K562 (cell line): Measurements from ENCODE around the gene SAMD14. TPM values are rescaled to one million over a fixed set of nuclear protein-coding genes. Genes with fewer than 3 reads are reported as not detected.

Source experiments
- ATAC-seq: fragments of 200-7000 bp; cut with Tn5 transposase; 3 replicates; pipeline ENCODE4 v1.9.1; 2020; ENCODE audit warnings: moderate library complexity
- BruUV-seq: library from RNA; stranded (reverse); fragments of 400-500 nt; replicated peaks from 2 replicates; lab custom pipeline; 2021; lab: Mats Ljungman, UMichigan
- CTCF ChIA-PET: fragments of 300-600 bp; formaldehyde crosslinking; extraction: SDS; loops from one replicate; lab custom pipeline; 2021; ENCODE audit warnings: low intra/inter-chr PET ratio; lab: Yijun Ruan, JAX
- POLR2A ChIA-PET: fragments of 300-600, 350-650 bp; sonication (Branson Sonifier 250); formaldehyde crosslinking; extraction: SDS; loops from one replicate; lab custom pipeline; 2021; ENCODE audit warnings: antibody characterized with exemption, inconsistent platforms; lab: Yijun Ruan, JAX
- DNase-seq, 4 experiments: peaks; one replicate each; pipeline versions ENCODE4 v3.0.0 to v3.0.0-alpha.2; 2011 to 2018; ENCODE audit warnings: low spot score in 3 of 4, mixed read lengths in 3 of 4; ENCODE audit errors: extremely low read depth in 1 of 4
- FAIRE-seq: peaks from 2 replicates; lab custom pipeline; 2011; peaks lifted over from hg19 to GRCh38; lab: Jason Lieb, UNC
- H2AFZ ChIP-seq: 2 replicates; pipeline ENCODE4 v1.6.0; 2011; ENCODE audit warnings: low read depth, low read length, control low read depth, inconsistent platforms
- H3K27ac ChIP-seq: fragments of 200-600 bp; 3 replicates; pipeline ENCODE4 v1.8.0; 2011; ENCODE audit warnings: low read depth, mild to moderate bottlenecking, control low read depth, inconsistent platforms, low read length, moderate library complexity, mixed read lengths; ENCODE audit errors: extremely low read depth
- H3K27me3 ChIP-seq, 2 experiments: fragments of 300-600 bp in 1 of 2; 2 replicates in 1 of 2; 3 replicates in 1 of 2; pipeline versions ENCODE4 v1.6.0 to v1.8.0; 2011; ENCODE audit warnings: inconsistent platforms in 2 of 2, low read length in 2 of 2, mild to moderate bottlenecking in 1 of 2, mixed read lengths in 1 of 2, moderate library complexity in 1 of 2; ENCODE audit not compliant: control insufficient read depth in 2 of 2, insufficient read depth in 2 of 2
- H3K36me3 ChIP-seq: fragments of 300-600 bp; 3 replicates; pipeline ENCODE4 v1.8.0; 2011; ENCODE audit warnings: mild to moderate bottlenecking, low read length, inconsistent platforms; ENCODE audit not compliant: control insufficient read depth, insufficient read depth
- H3K4me1 ChIP-seq, 2 experiments: fragments of 200-600 bp in 1 of 2; replicated peaks in 1 of 2; 2 replicates in 1 of 2; 3 replicates in 1 of 2; pipeline versions ENCODE4 v1.5.1 to v1.8.0; 2011; ENCODE audit warnings: inconsistent platforms in 2 of 2, low read length in 2 of 2, mild to moderate bottlenecking in 1 of 2, mixed read lengths in 1 of 2, moderate library complexity in 1 of 2; ENCODE audit not compliant: control insufficient read depth in 2 of 2, insufficient read depth in 2 of 2
- H3K4me2 ChIP-seq: 2 replicates; pipeline ENCODE4 v1.6.1; 2011; ENCODE audit warnings: low read length, control low read depth, inconsistent platforms, mixed read lengths; ENCODE audit not compliant: insufficient read depth
- H3K4me3 ChIP-seq: fragments of 200-600 bp; sonication (generic), shearing (Covaris generic); 2 replicates; pipeline ENCODE4 v1.5.1; 2016; ENCODE audit warnings: control low read depth, inconsistent platforms
- H3K79me2 ChIP-seq: fragments of 200-600 bp; 3 replicates; pipeline ENCODE4 v1.8.0; 2011; ENCODE audit warnings: low read length, inconsistent platforms; ENCODE audit not compliant: control insufficient read depth, insufficient read depth
- H3K9ac ChIP-seq, 2 experiments: 2 replicates each; pipeline versions ENCODE4 v1.6.0 to v1.6.1; 2011; ENCODE audit warnings: low read depth in 2 of 2, low read length in 2 of 2, control low read depth in 1 of 2, inconsistent platforms in 1 of 2, mild to moderate bottlenecking in 1 of 2, mixed read lengths in 1 of 2; ENCODE audit not compliant: insufficient read depth in 1 of 2
- H3K9me1 ChIP-seq: one replicate; pipeline ENCODE4 v1.6.0; 2011; ENCODE audit warnings: inconsistent platforms, mild to moderate bottlenecking, low read length, moderate library complexity; ENCODE audit not compliant: control insufficient read depth, insufficient read depth
- H3K9me3 ChIP-seq: replicated peaks from 2 replicates; pipeline ENCODE4 v1.5.1; 2011; ENCODE audit warnings: low read depth, low read length, inconsistent platforms; ENCODE audit not compliant: control insufficient read depth, insufficient read depth
- H4K20me1 ChIP-seq: replicated peaks from 2 replicates; pipeline ENCODE4 v1.6.1; 2011; ENCODE audit warnings: low read length, inconsistent platforms, mixed read lengths; ENCODE audit not compliant: control insufficient read depth, insufficient read depth
- CTBP1 ChIP-seq: fragments of 450-650 bp; IDR thresholded peaks from 2 replicates; pipeline ENCODE4 v1.6.1; 2016; ENCODE audit warnings: borderline replicate concordance
- ETV1 ChIP-seq: fragments of 450-650 bp; conservative IDR thresholded peaks from 2 replicates; pipeline ENCODE4 v1.6.1; 2016; ENCODE audit warnings: missing genetic modification characterization, control low read depth, low read depth, missing compliant biosample characterization
- LCOR ChIP-seq: sonication (generic); formaldehyde crosslinking; IDR thresholded peaks from 2 replicates; pipeline ENCODE4 v1.8.0; 2022; ENCODE audit warnings: mild to moderate bottlenecking, missing genetic modification reagents
- SFPQ ChIP-seq: fragments of 200-400 bp; formaldehyde crosslinking; IDR thresholded peaks from 2 replicates; pipeline ENCODE4 v1.6.1; 2017; ENCODE audit warnings: mild to moderate bottlenecking, low read depth, low read length, moderate library complexity
- SIX5 ChIP-seq, 2 experiments: IDR thresholded peaks; 2 replicates each; pipeline ENCODE4 v1.6.1; 2011; ENCODE audit warnings: low read length in 2 of 2, borderline replicate concordance in 1 of 2, low read depth in 1 of 2, mild to moderate bottlenecking in 1 of 2, moderate library complexity in 1 of 2; ENCODE audit not compliant: insufficient read depth in 1 of 2
- SMARCC2 ChIP-seq: fragments of 450-650 bp; IDR thresholded peaks from 2 replicates; pipeline ENCODE4 v1.6.1; 2017; ENCODE audit warnings: antibody characterized with exemption, moderate library complexity, mild to moderate bottlenecking, low read depth
- SRSF7 ChIP-seq: fragments of 200-400 bp; formaldehyde crosslinking; optimal IDR thresholded peaks from 2 replicates; pipeline ENCODE3; 2017; ENCODE audit warnings: mild to moderate bottlenecking, low read depth, low read length
- TCFL5 ChIP-seq: fragments of 250-450 bp; sonication (Bioruptor Pico); conservative IDR thresholded peaks from 2 replicates; pipeline ENCODE4 v1.6.1; 2021; ENCODE audit warnings: mild to moderate bottlenecking, moderate library complexity, matching md5 sums
- THAP7 ChIP-seq: fragments of 250-450 bp; sonication (Bioruptor Pico); IDR thresholded peaks from 2 replicates; pipeline ENCODE4 v1.5.0; 2021
- ZFP36 ChIP-seq: fragments of 150-350 bp; IDR thresholded peaks from 2 replicates; pipeline ENCODE4 v1.6.1; 2018; ENCODE audit warnings: low read length, low read depth; ENCODE audit not compliant: partially characterized antibody
- ZKSCAN8 ChIP-seq: fragments of 200-800 bp; sonication (Bioruptor generic); IDR thresholded peaks from 2 replicates; pipeline ENCODE4 v1.6.1; 2016; ENCODE audit warnings: missing genetic modification characterization, missing compliant biosample characterization
- WGBS: fragments of 100-300 bp; shearing (Covaris generic); methylation state at CpG from one replicate; pipeline ENCODE4 v1.1.6; 2016; ENCODE audit warnings: low coverage, mixed read lengths; ENCODE audit not compliant: insufficient coverage; ENCODE audit errors: missing lambda C conversion rate; 5-methylcytosine and 5-hydroxymethylcytosine counted together
- in situ Hi-C: fragments of 300-500 bp; cut with MboI; formaldehyde crosslinking; loops from 4 replicates; pipeline ENCODE4 v1.15.0; 2018; ENCODE audit warnings: inconsistent platforms, mixed read lengths
- intact Hi-C: fragments of 100-400 bp; cut with micrococcal nuclease; formaldehyde crosslinking; loops from 2 replicates; pipeline ENCODE4 v1.14.2; 2022
- polyA plus RNA-seq, 8 experiments: library from polyadenylated mRNA; depleted of rRNA in 4 of 8; stranded (reverse) in 5 of 8; unstranded in 3 of 8; fragments of >200 nt; fragmentation: Nextera tagmentation in 2 of 8; fragmentation: Illumina TruSeq in 1 of 8; extraction: Ambion mirVana in 2 of 8; extraction: Trizol in 1 of 8; gene quantifications; 2 replicates each; pipeline versions ENCODE4 v1.2.1 to v1.2.3, GENCODE V29; 2011 to 2014; ENCODE audit warnings: inconsistent platforms in 1 of 8, missing spikeins in 1 of 8
- total RNA-seq, 7 experiments: library from RNA; depleted of rRNA in 6 of 7; stranded (reverse); fragments of >200 nt in 6 of 7; fragmentation: Illumina TruSeq in 2 of 7; extraction: Trizol in 2 of 7; gene quantifications; 2 replicates each; pipeline versions ENCODE4 v1.2.1 to v1.2.3, GENCODE V29; 2011 to 2021; ENCODE audit warnings: low replicate concordance in 1 of 7

SAMD14 gene
- total and polyA plus RNA-seq, 9 of the 15 experiments (the other 6 are each of a cell fraction or from before 2014, with no cell fraction given) = 0.04 to 0.07 TPM; not detected in 7

DNA sequence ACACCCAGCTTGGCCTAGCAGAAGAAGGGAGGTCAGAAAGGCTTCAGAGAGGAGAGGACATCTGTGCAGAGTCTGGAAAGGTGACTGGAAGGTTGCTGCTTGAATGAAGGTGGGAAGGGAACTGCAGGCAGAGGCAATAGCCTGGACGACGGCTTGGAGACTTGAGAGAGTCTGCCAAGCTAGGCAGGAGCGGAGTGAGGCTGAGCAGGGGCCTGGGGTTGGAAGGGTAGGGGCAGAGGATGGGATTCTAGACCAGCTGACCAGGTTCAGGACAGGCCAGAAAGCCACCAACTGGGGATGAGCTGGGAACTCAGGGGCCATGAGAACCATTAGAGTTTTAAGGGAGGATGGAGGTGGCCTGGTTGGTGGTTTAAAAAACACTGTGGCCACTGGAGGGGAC, 35.5 kb upstream of the SAMD14 start:
- ChIA-PET CTCF (no interaction called here), POLR2A (interaction anchor here (0.6 to 1.5 kb wide), 4 partner anchors 8 to 588 kb away, joined by 3 to 4 read pairs (median 3); no protein-coding TSS in a partner anchor)
- no peak overlapping the region for H3K27ac ChIP-seq
- peaks cover 10 to 32% of the 10 kb centered on the region in 2 experiments; a peak in 3 of 5 replicates for H3K4me1 ChIP-seq
- TF ChIP-seq SMARCC2 = no peak
- TF ChIP-seq ZFP36 = no peak
- no peak for TF ChIP-seq ZKSCAN8 (CRISPR knock-in tag)
- no peak for TF ChIP-seq TCFL5 (CRISPR knock-in tag)
- TF ChIP-seq SIX5 (IDR thresholded peaks at IDR 0.05; ENCODE audit: borderline replicate concordance in 1 of 2, insufficient read depth in 1 of 2, low read depth in 1 of 2, low read length in 2 of 2) = no peak
- TF ChIP-seq CTBP1 = no peak
- TF ChIP-seq THAP7 (CRISPR knock-in tag) = no peak
- no peak for TF ChIP-seq ETV1 (tag)
- no peak for TF ChIP-seq SFPQ
- TF ChIP-seq SRSF7 = no peak
- no peak for TF ChIP-seq LCOR
- FAIRE-seq = no peak
- H4K20me1 ChIP-seq = peaks cover 6% of the 10 kb centered on the region; the same call in 1 of the 2 replicates
- BruUV-seq = no TSS peak
- H3K79me2 ChIP-seq = no peaks in the 10 kb centered on the region
- no peak overlapping the region for H2AFZ ChIP-seq
- H3K9ac ChIP-seq = peak overlapping the region in 1 of 2 experiments; percentile 50; a peak in 2 of 4 replicates
- WGBS = 34% methylated on average over 3 of the region's 3 CpGs
- intact Hi-C loops = no loop called here
- DNase-seq = no peak
- H3K36me3 ChIP-seq = no peaks in the 10 kb centered on the region
- H3K27me3 ChIP-seq = peaks cover 0 to 12% of the 10 kb centered on the region in 2 experiments; a peak in 1 of 5 replicates
- no peak overlapping the region for H3K4me2 ChIP-seq
- no peak overlapping the region for H3K4me3 ChIP-seq
- H3K9me1 ChIP-seq = no peaks in the 10 kb centered on the region
- no peak for ATAC-seq
- no peaks in the 10 kb centered on the region for H3K9me3 ChIP-seq
- in situ Hi-C loops = no loop called here
